GM23338 (cell line): ENCODE data around the gene ZP3. TPM values are rescaled to one million over a fixed set of nuclear protein-coding genes. Genes with fewer than 3 reads are reported as not detected.

ENCODE experiments used
- ATAC-seq: fragments of 200-7000 bp; cut with Tn5 transposase; 3 replicates; pipeline ENCODE4 v1.9.1; 2020
- DNase-seq: peaks from one replicate; pipeline ENCODE4 v3.0.0-alpha.2; 2015; ENCODE audit warnings: low spot score
- H2AFZ ChIP-seq: fragments of 200-600 bp; sonication (generic); 2 replicates; pipeline ENCODE4 v1.8.0; 2016; ENCODE audit warnings: antibody characterized with exemption, mild to moderate bottlenecking, moderate library complexity
- H3F3A ChIP-seq: fragments of 200-600 bp; sonication (generic); replicated peaks from 2 replicates; pipeline ENCODE4 v1.8.0; 2017; ENCODE audit warnings: antibody characterized with exemption, mixed run types, low read depth
- H3K27ac ChIP-seq: fragments of 200-600 bp; sonication (generic); 2 replicates; pipeline ENCODE4 v1.6.1; 2016; ENCODE audit warnings: low read depth
- H3K27me3 ChIP-seq: fragments of 200-600 bp; sonication (generic); 2 replicates; pipeline ENCODE4 v1.8.0; 2016; ENCODE audit warnings: mild to moderate bottlenecking, mixed run types, moderate library complexity; ENCODE audit not compliant: insufficient read depth
- H3K36me3 ChIP-seq: fragments of 200-600 bp; sonication (generic); 2 replicates; pipeline ENCODE4 v1.8.0; 2016; ENCODE audit warnings: mild to moderate bottlenecking; ENCODE audit not compliant: insufficient read depth
- H3K4me1 ChIP-seq: fragments of 200-600 bp; sonication (generic); 2 replicates; pipeline ENCODE4 v1.8.0; 2016; ENCODE audit warnings: mild to moderate bottlenecking, moderate library complexity; ENCODE audit not compliant: insufficient read depth
- H3K4me2 ChIP-seq: fragments of 200-600 bp; sonication (generic); 2 replicates; pipeline ENCODE4 v1.7.1; 2017; ENCODE audit warnings: mixed run types
- H3K4me3 ChIP-seq: fragments of 200-600 bp; sonication (generic); 2 replicates; pipeline ENCODE4 v1.6.1; 2016; ENCODE audit warnings: mixed run types
- H3K79me2 ChIP-seq: fragments of 200-600 bp; sonication (generic); replicated peaks from 2 replicates; pipeline ENCODE4 v1.8.0; 2017; ENCODE audit warnings: mild to moderate bottlenecking; ENCODE audit not compliant: insufficient read depth
- H3K9me2 ChIP-seq: fragments of 200-600 bp; sonication (generic); 2 replicates; pipeline ENCODE4 v1.8.0; 2017; ENCODE audit not compliant: insufficient read depth
- H4K20me1 ChIP-seq: fragments of 200-600 bp; sonication (generic); replicated peaks from 2 replicates; pipeline ENCODE4 v1.8.0; 2017; ENCODE audit warnings: mild to moderate bottlenecking; ENCODE audit not compliant: insufficient read depth
- H3K27ac Mint-ChIP-seq: 2 replicates; pipeline ENCODE4 v1.8.0; 2020; ENCODE audit warnings: inconsistent platforms, mild to moderate bottlenecking, moderate library complexity, mixed read lengths
- H3K27me3 Mint-ChIP-seq: 3 replicates; pipeline ENCODE4 v1.8.0; 2022; ENCODE audit warnings: low read depth, mild to moderate bottlenecking, moderate library complexity, mixed read lengths, inconsistent platforms; ENCODE audit not compliant: insufficient read depth, poor library complexity
- H3K36me3 Mint-ChIP-seq: 3 replicates; pipeline ENCODE4 v1.8.0; 2021; ENCODE audit warnings: low read depth, mild to moderate bottlenecking, inconsistent platforms, moderate library complexity, mixed read lengths
- H3K4me1 Mint-ChIP-seq: 3 replicates; pipeline ENCODE4 v1.8.0; 2020; ENCODE audit warnings: mild to moderate bottlenecking, inconsistent platforms, mixed read lengths
- H3K4me3 Mint-ChIP-seq: 3 replicates; pipeline ENCODE4 v1.8.0; 2021; ENCODE audit warnings: moderate library complexity, mild to moderate bottlenecking, inconsistent platforms, mixed read lengths
- H3K9me3 Mint-ChIP-seq: 3 replicates; pipeline ENCODE4 v1.8.0; 2020; ENCODE audit warnings: moderate library complexity, mild to moderate bottlenecking, inconsistent platforms, mixed read lengths
- CREB1 ChIP-seq: fragments of 250-450 bp; sonication (Bioruptor Pico); IDR thresholded peaks from 2 replicates; pipeline ENCODE4 v1.5.0; 2020; ENCODE audit warnings: low read depth, mild to moderate bottlenecking, moderate library complexity
- ETS1 ChIP-seq: IDR thresholded peaks from 2 replicates; pipeline ENCODE4 v1.6.1; 2016; ENCODE audit warnings: antibody characterized with exemption
- EZH2 ChIP-seq: fragments of 200-600 bp; sonication (generic); IDR thresholded peaks from one replicate; pipeline ENCODE4 v1.8.0; 2017; ENCODE audit warnings: antibody characterized with exemption, mild to moderate bottlenecking, low read depth; ENCODE audit not compliant: unreplicated experiment
- EZH2phosphoT487 ChIP-seq: fragments of 200-600 bp; sonication (generic); IDR thresholded peaks from one replicate; pipeline ENCODE4 v1.8.1; 2018; ENCODE audit warnings: antibody characterized with exemption; ENCODE audit not compliant: unreplicated experiment
- JUNB ChIP-seq: IDR thresholded peaks from one replicate; pipeline ENCODE4 v1.6.1; 2016; ENCODE audit warnings: antibody characterized with exemption; ENCODE audit not compliant: unreplicated experiment
- REST ChIP-seq: IDR thresholded peaks from one replicate; pipeline ENCODE4 v1.6.1; 2018; ENCODE audit warnings: antibody characterized with exemption; ENCODE audit not compliant: unreplicated experiment
- ZNF114 ChIP-seq: fragments of 250-450 bp; sonication (Bioruptor Pico); IDR thresholded peaks from 2 replicates; pipeline ENCODE4 v1.5.0; 2020; ENCODE audit warnings: mild to moderate bottlenecking, moderate library complexity
- ZNF331 ChIP-seq: fragments of 250-450 bp; sonication (Bioruptor Pico); IDR thresholded peaks from 2 replicates; pipeline ENCODE4 v1.5.0; 2020; ENCODE audit warnings: low read depth, mild to moderate bottlenecking, moderate library complexity
- ZNF462 ChIP-seq: fragments of 250-450 bp; sonication (Bioruptor Pico); IDR thresholded peaks from 2 replicates; pipeline ENCODE4 v1.5.0; 2020; ENCODE audit warnings: mild to moderate bottlenecking, moderate library complexity
- polyA plus RNA-seq: library from polyadenylated mRNA; unstranded; fragments of >200 nt; fragmentation: Nextera tagmentation; extraction: Ambion mirVana; gene quantifications from 2 replicates; pipeline ENCODE4 v1.2.1, GENCODE V29; 2016
- total RNA-seq: library from RNA; depleted of rRNA; stranded (reverse); fragments of >200 nt; shearing (Covaris generic); gene quantifications from 2 replicates; pipeline ENCODE4 v1.2.3, GENCODE V29; 2014
- TF ChIP-seq, protein P1 (sequence below), 2 experiments: fragments of 200-600 bp in 1 of 2; sonication (generic) in 1 of 2; conservative IDR thresholded peaks; 2 replicates each; pipeline versions ENCODE4 v1.5.1 to v1.6.1; 2016 to 2017; ENCODE audit warnings: antibody characterized with exemption in 2 of 2, low read depth in 2 of 2, mild to moderate bottlenecking in 2 of 2, moderate library complexity in 1 of 2

The ZP3 gene
- total and polyA plus RNA-seq, 2 experiments from 2014 or later = 5.1 to 9.6 TPM

GRCh38 chr7:76377186-76377918 is 47.4 kb upstream of the ZP3 start (continued):
- TF ChIP-seq ZNF462 (CRISPR knock-in tag) (no peak), ZNF114 (CRISPR knock-in tag) (no peak), JUNB (no peak), ETS1 (no peak)

DNA sequence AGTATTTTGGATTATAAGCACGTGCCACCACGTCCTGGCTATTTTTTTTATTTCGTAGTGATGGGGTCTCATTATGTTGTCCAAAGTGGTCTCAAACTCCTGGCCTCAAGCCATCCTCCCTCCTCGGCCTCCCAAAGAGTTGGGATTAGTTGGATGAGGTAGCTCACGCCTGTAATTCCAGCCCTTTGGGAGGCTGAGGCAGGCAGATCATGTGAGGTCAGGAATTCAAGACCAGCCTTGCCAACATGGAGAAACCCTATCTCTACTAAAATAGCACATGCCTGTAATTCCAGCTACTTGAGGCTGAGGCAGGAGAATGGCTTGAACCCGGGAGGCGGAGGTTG is 44.2 kb upstream of the ZP3 start:
- Histone ChIP-seq H2AFZ (no peak overlapping the region), H3K4me3 (peak overlapping the region; percentile 59; the same call in 1 of the 2 replicates)
- H3K36me3 Mint-ChIP-seq = no peaks in the 10 kb centered on the region
- no peak for TF ChIP-seq CREB1
- TF ChIP-seq ZNF331 (CRISPR knock-in tag) = no peak
- TF ChIP-seq, protein P1, sequence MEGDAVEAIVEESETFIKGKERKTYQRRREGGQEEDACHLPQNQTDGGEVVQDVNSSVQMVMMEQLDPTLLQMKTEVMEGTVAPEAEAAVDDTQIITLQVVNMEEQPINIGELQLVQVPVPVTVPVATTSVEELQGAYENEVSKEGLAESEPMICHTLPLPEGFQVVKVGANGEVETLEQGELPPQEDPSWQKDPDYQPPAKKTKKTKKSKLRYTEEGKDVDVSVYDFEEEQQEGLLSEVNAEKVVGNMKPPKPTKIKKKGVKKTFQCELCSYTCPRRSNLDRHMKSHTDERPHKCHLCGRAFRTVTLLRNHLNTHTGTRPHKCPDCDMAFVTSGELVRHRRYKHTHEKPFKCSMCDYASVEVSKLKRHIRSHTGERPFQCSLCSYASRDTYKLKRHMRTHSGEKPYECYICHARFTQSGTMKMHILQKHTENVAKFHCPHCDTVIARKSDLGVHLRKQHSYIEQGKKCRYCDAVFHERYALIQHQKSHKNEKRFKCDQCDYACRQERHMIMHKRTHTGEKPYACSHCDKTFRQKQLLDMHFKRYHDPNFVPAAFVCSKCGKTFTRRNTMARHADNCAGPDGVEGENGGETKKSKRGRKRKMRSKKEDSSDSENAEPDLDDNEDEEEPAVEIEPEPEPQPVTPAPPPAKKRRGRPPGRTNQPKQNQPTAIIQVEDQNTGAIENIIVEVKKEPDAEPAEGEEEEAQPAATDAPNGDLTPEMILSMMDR (conservative IDR thresholded peaks at IDR 0.05; ENCODE audit: low read depth in 2 of 2) = no peak
- TF ChIP-seq ETS1 = no peak
- TF ChIP-seq EZH2phosphoT487 = no peak
- TF ChIP-seq EZH2 = no peak
- TF ChIP-seq REST = no peak
- TF ChIP-seq JUNB = no peak

More for the DNA sequence above, 44.2 kb upstream of the ZP3 start:
- peak overlapping the region; percentile 68; the same call in 2 of the 3 replicates for H3K4me3 Mint-ChIP-seq
- no peaks in the 10 kb centered on the region for H3K36me3 ChIP-seq
- H3K9me3 Mint-ChIP-seq = no peaks in the 10 kb centered on the region
- ATAC-seq (no peak), DNase-seq (no peak)
- H4K20me1 ChIP-seq = no peaks in the 10 kb centered on the region
- H3K27me3 Mint-ChIP-seq = peaks cover 15% of the 10 kb centered on the region
- no peaks in the 10 kb centered on the region for H3K4me1 ChIP-seq
- H3K27ac Mint-ChIP-seq = peak overlapping the region; percentile 96
- peaks cover 5% of the 10 kb centered on the region; the same call in 1 of the 3 replicates for H3K4me1 Mint-ChIP-seq
- peak overlapping the region; percentile 79 for H3K4me2 ChIP-seq
- H3K27ac ChIP-seq = peak overlapping the region; percentile 62
- no peaks in the 10 kb centered on the region for H3K9me2 ChIP-seq
- peaks cover 16% of the 10 kb centered on the region; the same call in 1 of the 2 replicates for H3F3A ChIP-seq
- no peaks in the 10 kb centered on the region for H3K27me3 ChIP-seq
- no peaks in the 10 kb centered on the region for H3K79me2 ChIP-seq
